ENCODE results near the gene MYADM. TPM values are rescaled to one million over a fixed set of nuclear protein-coding genes. Genes with fewer than 3 reads are reported as not detected.

The MYADM gene
- total RNA-seq, 3 donors from 2014 or later (not counting 1 experiment from before 2014, with no cell fraction given): 219 to 658 (median 296) TPM

- H3K4me3 ChIP-seq (ENCODE audit: low read length): no peak overlapping the region
- peaks cover 3% of the 10 kb centered on the region for H3K27me3 ChIP-seq (ENCODE audit: control insufficient read depth, insufficient read depth, low read length)
- 78% methylated on average over 6 of the region's 6 CpGs for WGBS (ENCODE audit: insufficient coverage)
- no peak for ATAC-seq
- intact Hi-C loops (cut with micrococcal nuclease): no loop called here
- Mint-ChIP-seq H3K4me1 (no peaks in the 10 kb centered on the region), H3K27me3 (ENCODE audit: low read depth in 2 of 2) (peaks cover 19 to 36% of the 10 kb centered on the region in 2 donors), H3K36me3 (no peaks in the 10 kb centered on the region), H3K9me3 (peaks cover 0 to 3% of the 10 kb centered on the region in 2 donors), H3K4me3 (no peak overlapping the region), H3K27ac (no peak overlapping the region)
- no peaks in the 10 kb centered on the region for H3K4me1 ChIP-seq (ENCODE audit: control insufficient read depth, insufficient read depth, low read length)
- no peaks in the 10 kb centered on the region for H3K36me3 ChIP-seq (ENCODE audit: control insufficient read depth, insufficient read depth, low read length)
- no peak for DNase-seq
- H3K27ac ChIP-seq (ENCODE audit: low read length): no peak overlapping the region
- no peak for TF ChIP-seq CTCF (IDR thresholded peaks at IDR 0.05)
- no peaks in the 10 kb centered on the region for H3K9me3 ChIP-seq (ENCODE audit: control insufficient read depth, insufficient read depth, low read length)
Measured at GRCh38 chr19:53916004-53916403, 48.3 kb downstream of the MYADM start.

GRCh38 chr19:53917356-53917755, 49.7 kb downstream of the MYADM start:
- Mint-ChIP-seq H3K4me3 (no peak overlapping the region), H3K27ac (no peak overlapping the region), H3K36me3 (no peaks in the 10 kb centered on the region), H3K4me1 (no peaks in the 10 kb centered on the region), H3K9me3 (peaks cover 0 to 3% of the 10 kb centered on the region in 2 donors), H3K27me3 (ENCODE audit: low read depth in 2 of 2) (peaks cover 8 to 23% of the 10 kb centered on the region in 2 donors)
- no peak for TF ChIP-seq CTCF (IDR thresholded peaks at IDR 0.05)
- H3K27me3 ChIP-seq (ENCODE audit: control insufficient read depth, insufficient read depth, low read length): peaks cover under 1% of the 10 kb centered on the region
- WGBS (ENCODE audit: insufficient coverage): 88% methylated on average over 7 of the region's 7 CpGs
- no peak overlapping the region for H3K4me3 ChIP-seq (ENCODE audit: low read length)
- intact Hi-C loops (cut with micrococcal nuclease): no loop called here
- DNase-seq (no peak), ATAC-seq (no peak)
- no peak overlapping the region for H3K27ac ChIP-seq (ENCODE audit: low read length)
- H3K9me3 ChIP-seq (ENCODE audit: control insufficient read depth, insufficient read depth, low read length): no peaks in the 10 kb centered on the region
- H3K36me3 ChIP-seq (ENCODE audit: control insufficient read depth, insufficient read depth, low read length): no peaks in the 10 kb centered on the region
- H3K4me1 ChIP-seq (ENCODE audit: control insufficient read depth, insufficient read depth, low read length): no peaks in the 10 kb centered on the region

Other genes starting within 250 kb of the MYADM start
- gene DPRX, start 235.9 kb upstream of the MYADM start, total RNA-seq: not detected
- gene NLRP12, start 43.6 kb upstream of the MYADM start, total RNA-seq: 10 to 100 TPM in 1 of 3 donors, under 1 TPM in 2; 0.35 to 13.6 (median 0.84) TPM
- 1 to 10 TPM in 2 of 3 donors, under 1 TPM in 1; 0.55 to 2.6 (median 1.5) TPM for gene PRKCG, start 14.3 kb downstream of the MYADM start, total RNA-seq
- gene CACNG7, start 41.4 kb downstream of the MYADM start, total RNA-seq: not detected
- 1 to 10 TPM in 1 of 3 donors, not detected in 2; 2.3 TPM for gene CACNG8, start 95.1 kb downstream of the MYADM start, total RNA-seq
- gene CACNG6, start 123.8 kb downstream of the MYADM start, total RNA-seq: 10 to 100 TPM in 1 of 3 donors, not detected in 2; 11.5 TPM
- 1 to 10 TPM in 2 of 3 donors, under 1 TPM in 1; 0.72 to 2.8 (median 2.7) TPM for gene VSTM1, start 196.0 kb downstream of the MYADM start, total RNA-seq
- gene TARM1, start 213.5 kb downstream of the MYADM start, total RNA-seq: not detected
- gene OSCAR, start 232.9 kb downstream of the MYADM start, total RNA-seq: 1 to 10 TPM; 2.3 to 5.4 (median 4.4) TPM
- gene NDUFA3, start 235.0 kb downstream of the MYADM start, total RNA-seq: 10 to 100 TPM; 48.4 to 91.9 (median 71.4) TPM
- 10 to 100 TPM; 14.1 to 14.4 (median 14.2) TPM for gene TFPT, start 247.8 kb downstream of the MYADM start, total RNA-seq
- 10 to 100 TPM; 64.4 to 65.9 (median 64.9) TPM for gene PRPF31, start 247.9 kb downstream of the MYADM start, total RNA-seq

Measured in natural killer cell (primary cell).